A549 (cell line): ENCODE results near the gene GGA2. TPM values are rescaled to one million over a fixed set of nuclear protein-coding genes. Genes with fewer than 3 reads are reported as not detected.
"Not testable (repeated sequence)": the region's sequence is repeated elsewhere in the genome, so short reads cannot be mapped to it uniquely, and the experiment has no call there.

Source experiments
- ATAC-seq, 2 experiments: fragments of 200-7000 bp in 1 of 2; fragments of >200 bp in 1 of 2; cut with Nextera tagmentation in 1 of 2; cut with Tn5 transposase in 1 of 2; 3 replicates each; pipeline versions ENCODE4 v1.8.0 to v1.9.1; 2018 to 2020; ENCODE audit warnings: mild to moderate bottlenecking in 1 of 2, moderate library complexity in 1 of 2
- CTCF ChIA-PET: fragments of 300-600 bp; sonication (Branson Sonifier 250); formaldehyde crosslinking; extraction: SDS; loops from one replicate; lab custom pipeline; 2021; ENCODE audit warnings: antibody characterized with exemption, inconsistent platforms; lab: Yijun Ruan, JAX
- POLR2A ChIA-PET: fragments of 350-600 bp; formaldehyde crosslinking; extraction: SDS; loops from one replicate; lab custom pipeline; 2021; ENCODE audit warnings: antibody characterized with exemption, inconsistent platforms; lab: Yijun Ruan, JAX
- DNase-seq, 2 experiments: peaks; one replicate each; pipeline versions ENCODE4 v3.0.0 to v3.0.0-alpha.2; 2011 to 2016; ENCODE audit warnings: low read depth in 1 of 2, low spot score in 1 of 2
- FAIRE-seq: peaks from 2 replicates; lab custom pipeline; 2011; peaks lifted over from hg19 to GRCh38; lab: Jason Lieb, UNC
- H3K27ac ChIP-seq, 2 experiments: fragments of >200 bp; sonication (Bioruptor Twin); formaldehyde crosslinking; 3 replicates each; pipeline ENCODE4 v1.5.1; 2016 to 2017
- H3K4me1 ChIP-seq: fragments of >200 bp; sonication (Bioruptor Twin); formaldehyde crosslinking; 3 replicates; pipeline ENCODE4 v1.6.1; 2016
- H3K4me2 ChIP-seq: fragments of >200 bp; sonication (Bioruptor Twin); formaldehyde crosslinking; 3 replicates; pipeline ENCODE4 v1.6.1; 2016
- H3K4me3 ChIP-seq: fragments of >200 bp; sonication (Bioruptor Twin); formaldehyde crosslinking; 3 replicates; pipeline ENCODE4 v1.5.1; 2016
- H3K9me3 ChIP-seq: fragments of >200 bp; sonication (Bioruptor Twin); formaldehyde crosslinking; 3 replicates; pipeline ENCODE4 v1.6.1; 2016
- CBX8 ChIP-seq: fragments of 200-600 bp; sonication (generic); IDR thresholded peaks from 2 replicates; pipeline ENCODE4 v1.6.1; 2016
- CTCF ChIP-seq: fragments of >200 bp; sonication (Bioruptor Twin); formaldehyde crosslinking; IDR thresholded peaks from 3 replicates; pipeline ENCODE4 v1.5.1; 2016
- ELK1 ChIP-seq: fragments of 150-350 bp; IDR thresholded peaks from 2 replicates; pipeline ENCODE4 v1.6.1; 2014; ENCODE audit warnings: low read depth, mild to moderate bottlenecking, low read length
- EP300 ChIP-seq, 2 experiments: fragments of >200 bp; sonication (Bioruptor Twin); formaldehyde crosslinking; IDR thresholded peaks; 2 replicates in 1 of 2; 3 replicates in 1 of 2; pipeline ENCODE4 v1.6.1; 2016 to 2017
- FOSB ChIP-seq: fragments of 250-450 bp; sonication (Bioruptor Pico); IDR thresholded peaks from 2 replicates; pipeline ENCODE4 v1.5.0; 2020; ENCODE audit warnings: mild to moderate bottlenecking, moderate library complexity
- KDM1A ChIP-seq: fragments of 200-600 bp; sonication (generic); IDR thresholded peaks from 2 replicates; pipeline ENCODE4 v1.6.1; 2016; ENCODE audit warnings: low read depth, mild to moderate bottlenecking
- KDM5A ChIP-seq: fragments of 200-600 bp; sonication (generic); IDR thresholded peaks from 2 replicates; pipeline ENCODE4 v1.6.1; 2016; ENCODE audit warnings: antibody characterized with exemption, mild to moderate bottlenecking
- MYC ChIP-seq: IDR thresholded peaks from 2 replicates; pipeline ENCODE4 v1.6.1; 2012; ENCODE audit warnings: mild to moderate bottlenecking, inconsistent platforms, low read length, improper control_type of control experiment, borderline replicate concordance
- PBX3 ChIP-seq: IDR thresholded peaks from 2 replicates; pipeline ENCODE4 v1.6.1; 2012
- POLR2A ChIP-seq: IDR thresholded peaks from 2 replicates; pipeline ENCODE4 v1.6.1; 2012; ENCODE audit warnings: mild to moderate bottlenecking, low read length
- RARB ChIP-seq: fragments of 250-450 bp; sonication (Bioruptor Pico); IDR thresholded peaks from 2 replicates; pipeline ENCODE4 v1.8.0; 2021; ENCODE audit warnings: mild to moderate bottlenecking, moderate library complexity
- RCOR1 ChIP-seq: fragments of 150-350 bp; IDR thresholded peaks from 2 replicates; pipeline ENCODE4 v1.6.1; 2014; ENCODE audit warnings: antibody characterized with exemption, low read length, low read depth
- SMC3 ChIP-seq: fragments of >200 bp; sonication (Bioruptor Twin); formaldehyde crosslinking; IDR thresholded peaks from 3 replicates; pipeline ENCODE4 v1.6.1; 2018; ENCODE audit warnings: inconsistent platforms
- SREBF2 ChIP-seq: fragments of 450-650 bp; IDR thresholded peaks from 2 replicates; pipeline ENCODE4 v1.6.1; 2014; ENCODE audit warnings: mild to moderate bottlenecking, moderate library complexity
- TFCP2L1 ChIP-seq: fragments of 250-450 bp; sonication (Bioruptor Pico); IDR thresholded peaks from 2 replicates; pipeline ENCODE4 v1.5.0; 2021; ENCODE audit warnings: mild to moderate bottlenecking
- TP53 ChIP-seq: fragments of 250-450 bp; sonication (Bioruptor Pico); IDR thresholded peaks from 2 replicates; pipeline ENCODE4 v1.5.0; 2021; ENCODE audit warnings: mild to moderate bottlenecking, moderate library complexity
- ZC3H11A ChIP-seq: fragments of 450-650 bp; IDR thresholded peaks from 2 replicates; pipeline ENCODE4 v1.6.1; 2014; ENCODE audit warnings: antibody characterized with exemption, mild to moderate bottlenecking
- WGBS: methylation state at CpG from one replicate; pipeline ENCODE4 v1.1.6; 2017; ENCODE audit errors: missing lambda C conversion rate; 5-methylcytosine and 5-hydroxymethylcytosine counted together
- polyA plus RNA-seq, 4 experiments: library from polyadenylated mRNA; depleted of rRNA in 3 of 4; stranded (reverse); fragments of >200 nt; fragmentation: RNase III in 1 of 4; extraction: RNeasy Plus Mini Kit Qiagen cat#74134 plus additional on column Dnase treatment in 1 of 4; gene quantifications; 2 replicates in 3 of 4; 3 replicates in 1 of 4; pipeline ENCODE4 v1.2.3, GENCODE V29; 2011 to 2017

GGA2 gene
- polyA plus RNA-seq, 2 of the 4 experiments (the other 2 are of a cell fraction), result 33.1 to 57.9 TPM

- CTCF ChIA-PET, result no interaction called here
- no peak for ATAC-seq
- Histone ChIP-seq H3K4me1 (peaks cover 6% of the 10 kb centered on the region), H3K4me2 (no peak overlapping the region), H3K4me3 (no peak overlapping the region), H3K27ac (no peak overlapping the region), H3K9me3 (no peaks in the 10 kb centered on the region)
- no peak for FAIRE-seq
- TF ChIP-seq POLR2A (no peak), KDM1A (no peak), EP300 (IDR thresholded peaks at IDR 0.05) (no peak)
- 94% methylated on average over 7 of the region's 7 CpGs for WGBS
- POLR2A ChIA-PET, result no interaction called here
- no peak for DNase-seq
Measured at GRCh38 chr16:23511731-23512130, 1.4 kb upstream of the GGA2 start.

GRCh38 chr16:23510915-23511270, 599 bp upstream of the GGA2 start:
- CTCF ChIA-PET, result interaction anchor here (1.1 kb wide), 2 partner anchors 46 to 75 kb away, joined by 3 read pairs; partner anchors contain the start of genes EARS2 and UBFD1

GRCh38 chr16:23509782-23510163, 521 bp downstream of the GGA2 start:
- H3K4me2 ChIP-seq, result peak overlapping the region; percentile 97
- ChIA-PET POLR2A (interaction anchor here (0.6 to 1.0 kb wide), 3 partner anchors 14 to 383 kb away, joined by 3 to 8 read pairs (median 5); partner anchors contain the start of genes EARS2 and UBFD1), CTCF (interaction anchor here (0.6 to 1.5 kb wide), 5 partner anchors 28 to 74 kb away, joined by 3 read pairs; partner anchors contain the start of genes EARS2 and UBFD1)
- ATAC-seq (peak; percentile 22 to 42; a peak in 4 of 6 replicates), DNase-seq (no peak), FAIRE-seq (no peak)
- TF ChIP-seq PBX3 (no peak), TFCP2L1 (no peak), MYC (no peak), ELK1 (no peak), EP300 (IDR thresholded peaks at IDR 0.05) (no peak), CBX8 (no peak), SMC3 (no peak), KDM5A (no peak), FOSB (CRISPR knock-in tag) (no peak), SREBF2 (no peak), TP53 (CRISPR knock-in tag) (no peak), RARB (CRISPR knock-in tag) (no peak), ZC3H11A (no peak), RCOR1 (no peak)
- 6% methylated on average over 8 of the region's 17 CpGs for WGBS
- H3K4me3 ChIP-seq, result peak overlapping the region; percentile 80
- no peaks in the 10 kb centered on the region for H3K9me3 ChIP-seq
- peak overlapping the region; percentile 81 to 96 for H3K27ac ChIP-seq
- peaks cover 21% of the 10 kb centered on the region for H3K4me1 ChIP-seq

More at GRCh38 chr16:23510915-23511270, 599 bp upstream of the GGA2 start:
- H3K9me3 ChIP-seq, FAIRE-seq, POLR2A ChIA-PET, DNase-seq: not testable (repeated sequence)
- 77% methylated on average over 10 of the region's 10 CpGs for WGBS
- Histone ChIP-seq H3K4me1 (peaks cover 10% of the 10 kb centered on the region), H3K4me3 (peak overlapping the region; percentile 80; the same call in 2 of the 3 replicates), H3K4me2 (peak overlapping the region; percentile 97), H3K27ac (peak overlapping the region; percentile 81 to 96)
- ATAC-seq, result peak in 1 of 2 experiments; percentile 48; a peak in 2 of 6 replicates

- H3K27ac ChIP-seq, result peak overlapping the region; percentile 81 to 96; a peak in 5 of 6 replicates
- CTCF ChIA-PET, result interaction anchor here (0.7 to 1.5 kb wide), 2 partner anchors 31 to 74 kb away, joined by 3 read pairs; no protein-coding TSS in a partner anchor
- FAIRE-seq, result no peak
- no peaks in the 10 kb centered on the region for H3K9me3 ChIP-seq
- peak overlapping the region; percentile 80 for H3K4me3 ChIP-seq
- peaks cover 25% of the 10 kb centered on the region for H3K4me1 ChIP-seq
- no peak for DNase-seq
- ATAC-seq, result no peak
- TF ChIP-seq EP300 (IDR thresholded peaks at IDR 0.05) (no peak), CTCF (no peak)
- peak overlapping the region; percentile 97 for H3K4me2 ChIP-seq
- POLR2A ChIA-PET, result interaction anchor here (0.6 to 1.0 kb wide), 2 partner anchors 14 to 48 kb away, joined by 5 to 8 read pairs; partner anchors contain the start of genes EARS2 and UBFD1
- WGBS, result 60% methylated on average over 5 of the region's 5 CpGs
Measured at GRCh38 chr16:23509441-23509754, 896 bp downstream of the GGA2 start.
